Neural cell (in vitro differentiated cells): ENCODE measurements around the gene IL17REL. TPM values are rescaled to one million over a fixed set of nuclear protein-coding genes. Genes with fewer than 3 reads are reported as not detected.

Source experiments
- H2AFZ ChIP-seq: fragments of 200-600, 300-800 bp; sonication (generic), shearing (Covaris generic); 2 replicates; pipeline ENCODE4 v1.6.0; 2014; ENCODE audit warnings: low read depth, mild to moderate bottlenecking, antibody characterized with exemption, low read length, moderate library complexity
- H3F3A ChIP-seq: fragments of 200-600 bp; shearing (Covaris generic); 2 replicates; pipeline ENCODE4 v1.6.1; 2016; ENCODE audit warnings: mild to moderate bottlenecking, moderate library complexity, mixed read lengths, antibody characterized with exemption, low read length; ENCODE audit not compliant: insufficient read depth, poor library complexity, severe bottlenecking
- H3K27ac ChIP-seq: fragments of 200-600, 300-800 bp; sonication (generic), shearing (Covaris generic); 2 replicates; pipeline ENCODE4 v1.5.1; 2014; ENCODE audit warnings: mild to moderate bottlenecking, low read length, moderate library complexity
- H3K27me3 ChIP-seq: fragments of 300-800, 200-600 bp; sonication (generic), shearing (Covaris generic); 2 replicates; pipeline ENCODE4 v1.6.0; 2014; ENCODE audit warnings: mild to moderate bottlenecking, low read depth, low read length, moderate library complexity; ENCODE audit not compliant: insufficient read depth
- H3K36me3 ChIP-seq: fragments of 300-800, 200-600 bp; sonication (generic), shearing (Covaris generic); 2 replicates; pipeline ENCODE4 v1.5.1; 2014; ENCODE audit warnings: mild to moderate bottlenecking, antibody characterized with exemption, low read length, moderate library complexity; ENCODE audit not compliant: insufficient read depth
- H3K4me2 ChIP-seq: fragments of 300-800, 200-600 bp; sonication (generic), shearing (Covaris generic); 2 replicates; pipeline ENCODE4 v1.6.0; 2014; ENCODE audit warnings: mild to moderate bottlenecking, low read length
- H3K4me3 ChIP-seq: fragments of 300-800, 200-600 bp; sonication (generic), shearing (Covaris generic); 2 replicates; pipeline ENCODE4 v1.5.1; 2014; ENCODE audit warnings: mild to moderate bottlenecking, low read length, moderate library complexity
- H3K79me2 ChIP-seq: fragments of 200-600 bp; shearing (Covaris generic); replicated peaks from 2 replicates; pipeline ENCODE4 v1.6.0; 2014; ENCODE audit warnings: mild to moderate bottlenecking, low read length, moderate library complexity; ENCODE audit not compliant: insufficient read depth
- H3K9ac ChIP-seq: fragments of 300-800, 200-600 bp; sonication (generic), shearing (Covaris generic); 2 replicates; pipeline ENCODE4 v1.6.1; 2016; ENCODE audit warnings: mild to moderate bottlenecking, low read length, mixed read lengths
- H3K9me2 ChIP-seq: fragments of 200-600 bp; shearing (Covaris generic); 2 replicates; pipeline ENCODE4 v1.6.1; 2016; ENCODE audit warnings: mild to moderate bottlenecking, low read length, mixed read lengths; ENCODE audit not compliant: insufficient read depth
- H3K9me3 ChIP-seq: fragments of 200-600, 300-800 bp; sonication (generic), shearing (Covaris generic); 2 replicates; pipeline ENCODE4 v1.6.1; 2016; ENCODE audit warnings: mild to moderate bottlenecking, mixed run types, low read length, moderate library complexity, mixed read lengths
- H4K20me1 ChIP-seq: fragments of 200-600 bp; shearing (Covaris generic); 2 replicates; pipeline ENCODE4 v1.6.1; 2016; ENCODE audit warnings: mild to moderate bottlenecking, mixed run types; ENCODE audit not compliant: insufficient read depth
- EP300 ChIP-seq: fragments of 450-650 bp; conservative IDR thresholded peaks from 2 replicates; pipeline ENCODE4 v1.6.1; 2014; ENCODE audit warnings: antibody characterized with exemption, mild to moderate bottlenecking, moderate library complexity; ENCODE audit not compliant: poor library complexity, severe bottlenecking
- EZH2 ChIP-seq: fragments of 200-600, 300-800 bp; shearing (Covaris generic), sonication (generic); IDR thresholded peaks from 2 replicates; pipeline ENCODE4 v1.6.1; 2014; ENCODE audit warnings: antibody characterized with exemption, low read length, borderline replicate concordance, mild to moderate bottlenecking; ENCODE audit not compliant: insufficient read depth, poor library complexity, severe bottlenecking
- MXI1 ChIP-seq: fragments of 450-650 bp; conservative IDR thresholded peaks from 2 replicates; pipeline ENCODE4 v1.6.1; 2014; ENCODE audit warnings: antibody characterized with exemption, mild to moderate bottlenecking; ENCODE audit not compliant: poor library complexity, severe bottlenecking
- POLR2AphosphoS5 ChIP-seq: IDR thresholded peaks from 2 replicates; pipeline ENCODE4 v1.6.1; 2012
- polyA plus RNA-seq: library from polyadenylated mRNA; depleted of rRNA; stranded (reverse); fragments of >200 nt; gene quantifications from 2 replicates; pipeline ENCODE4 v1.2.3, GENCODE V29; 2014
- TF ChIP-seq, protein P1 (sequence below): IDR thresholded peaks from 2 replicates; pipeline ENCODE4 v1.6.1; 2012; ENCODE audit warnings: borderline replicate concordance

Gene IL17REL
- polyA plus RNA-seq, 1 donor from 2014 or later = not detected

GRCh38 chr22:49961601-49962011, 51.0 kb downstream of the IL17REL start:
- Histone ChIP-seq H3K79me2 (no peaks in the 10 kb centered on the region), H3K4me3 (peak overlapping the region; percentile 77), H3K9ac (peak overlapping the region; percentile 66), H3K9me2 (no peaks in the 10 kb centered on the region), H3K9me3 (no peaks in the 10 kb centered on the region), H3K27ac (no peak overlapping the region), H4K20me1 (no peaks in the 10 kb centered on the region), H3K4me2 (peak overlapping the region; percentile 55), H2AFZ (no peak overlapping the region), H3F3A (no peaks in the 10 kb centered on the region), H3K27me3 (no peaks in the 10 kb centered on the region), H3K36me3 (no peaks in the 10 kb centered on the region)
- TF ChIP-seq EZH2 (no peak), MXI1 (peak; percentile 8)

GRCh38 chr22:49961005-49961600, 51.5 kb downstream of the IL17REL start:
- Histone ChIP-seq H3K36me3 (no peaks in the 10 kb centered on the region), H3K4me3 (peak overlapping the region; percentile 77), H3K4me2 (no peak overlapping the region), H3K9me2 (no peaks in the 10 kb centered on the region), H3K9me3 (no peaks in the 10 kb centered on the region), H3K79me2 (no peaks in the 10 kb centered on the region), H3K27me3 (no peaks in the 10 kb centered on the region), H2AFZ (no peak overlapping the region), H3K9ac (peak overlapping the region; percentile 66), H4K20me1 (no peaks in the 10 kb centered on the region), H3F3A (no peaks in the 10 kb centered on the region), H3K27ac (no peak overlapping the region)
- no peak for TF ChIP-seq EP300
- TF ChIP-seq MXI1 = peak; percentile 7

- peak within 1 kb of the TSS; percentile 84 for H3K4me3 ChIP-seq
- no peaks in the 10 kb centered on the region for H3F3A ChIP-seq
- no peaks in the 10 kb centered on the region for H3K36me3 ChIP-seq
- peak within 1 kb of the TSS; percentile 40 for H2AFZ ChIP-seq
- H4K20me1 ChIP-seq = no peaks in the 10 kb centered on the region
- no peaks in the 10 kb centered on the region for H3K9me2 ChIP-seq
- peak within 1 kb of the TSS; percentile 55 for H3K4me2 ChIP-seq
- peak within 1 kb of the TSS; percentile 59 for H3K27ac ChIP-seq
- H3K79me2 ChIP-seq = no peaks in the 10 kb centered on the region
- TF ChIP-seq MXI1 = peak; percentile 93
- no peak for TF ChIP-seq EZH2
- TF ChIP-seq, protein P1, sequence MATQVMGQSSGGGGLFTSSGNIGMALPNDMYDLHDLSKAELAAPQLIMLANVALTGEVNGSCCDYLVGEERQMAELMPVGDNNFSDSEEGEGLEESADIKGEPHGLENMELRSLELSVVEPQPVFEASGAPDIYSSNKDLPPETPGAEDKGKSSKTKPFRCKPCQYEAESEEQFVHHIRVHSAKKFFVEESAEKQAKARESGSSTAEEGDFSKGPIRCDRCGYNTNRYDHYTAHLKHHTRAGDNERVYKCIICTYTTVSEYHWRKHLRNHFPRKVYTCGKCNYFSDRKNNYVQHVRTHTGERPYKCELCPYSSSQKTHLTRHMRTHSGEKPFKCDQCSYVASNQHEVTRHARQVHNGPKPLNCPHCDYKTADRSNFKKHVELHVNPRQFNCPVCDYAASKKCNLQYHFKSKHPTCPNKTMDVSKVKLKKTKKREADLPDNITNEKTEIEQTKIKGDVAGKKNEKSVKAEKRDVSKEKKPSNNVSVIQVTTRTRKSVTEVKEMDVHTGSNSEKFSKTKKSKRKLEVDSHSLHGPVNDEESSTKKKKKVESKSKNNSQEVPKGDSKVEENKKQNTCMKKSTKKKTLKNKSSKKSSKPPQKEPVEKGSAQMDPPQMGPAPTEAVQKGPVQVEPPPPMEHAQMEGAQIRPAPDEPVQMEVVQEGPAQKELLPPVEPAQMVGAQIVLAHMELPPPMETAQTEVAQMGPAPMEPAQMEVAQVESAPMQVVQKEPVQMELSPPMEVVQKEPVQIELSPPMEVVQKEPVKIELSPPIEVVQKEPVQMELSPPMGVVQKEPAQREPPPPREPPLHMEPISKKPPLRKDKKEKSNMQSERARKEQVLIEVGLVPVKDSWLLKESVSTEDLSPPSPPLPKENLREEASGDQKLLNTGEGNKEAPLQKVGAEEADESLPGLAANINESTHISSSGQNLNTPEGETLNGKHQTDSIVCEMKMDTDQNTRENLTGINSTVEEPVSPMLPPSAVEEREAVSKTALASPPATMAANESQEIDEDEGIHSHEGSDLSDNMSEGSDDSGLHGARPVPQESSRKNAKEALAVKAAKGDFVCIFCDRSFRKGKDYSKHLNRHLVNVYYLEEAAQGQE = peak; percentile 32
- peak; percentile 67 for TF ChIP-seq EP300
- TF ChIP-seq POLR2AphosphoS5 = peak; percentile 81
- H3K9ac ChIP-seq = peak within 1 kb of the TSS; percentile 66
- no peaks in the 10 kb centered on the region for H3K9me3 ChIP-seq
- H3K27me3 ChIP-seq = no peaks in the 10 kb centered on the region
These were observed 52.2 kb downstream of the IL17REL start, which contains the start of gene PIM3 for GRCh38 chr22:49960159-49961004. TSS of gene PIM3 (plus strand) at chr22:49960772. CDS start at chr22:49960948, 176 bp downstream.
